DMS 273 treated with DMSO at 0.1 percent for 48 hours (cell line): ENCODE measurements around the gene CYP26A1.
"Not testable (repeated sequence)": the region's sequence is repeated elsewhere in the genome, so short reads cannot be mapped to it uniquely, and the experiment has no call there.

Experiments
- DNase-seq: peaks from one replicate; lab custom pipeline; 2025; lab: John Stamatoyannopoulos, UW

CYP26A1 gene

GRCh38 chr10:93080350-93081046 is 6.8 kb downstream of the CYP26A1 start:
- no peak for DNase-seq

GRCh38 chr10:93081318-93081717 is 7.6 kb downstream of the CYP26A1 start:
- no peak for DNase-seq

GRCh38 chr10:93081834-93082233 is 8.1 kb downstream of the CYP26A1 start:
- no peak for DNase-seq

- DNase-seq = no peak
Measured at GRCh38 chr10:93083743-93084539, 10.2 kb downstream of the CYP26A1 start.

- no peak for DNase-seq
Measured at GRCh38 chr10:93085272-93085859, 11.7 kb downstream of the CYP26A1 start.

- DNase-seq = no peak
Measured at GRCh38 chr10:93086289-93086688, 12.6 kb downstream of the CYP26A1 start.

- no peak for DNase-seq
Measured at GRCh38 chr10:93087846-93088245, 14.2 kb downstream of the CYP26A1 start.

- no peak for DNase-seq
Measured at GRCh38 chr10:93088466-93088865, 14.8 kb downstream of the CYP26A1 start.

- no peak for DNase-seq
Measured at GRCh38 chr10:93090619-93091018, 16.9 kb downstream of the CYP26A1 start.

GRCh38 chr10:93091960-93092359 is 18.3 kb downstream of the CYP26A1 start:
- no peak for DNase-seq

GRCh38 chr10:93095225-93095624 is 21.5 kb downstream of the CYP26A1 start:
- no peak for DNase-seq

GRCh38 chr10:93096901-93097300 is 23.2 kb downstream of the CYP26A1 start:
- DNase-seq = no peak

GRCh38 chr10:93097386-93097785 is 23.7 kb downstream of the CYP26A1 start:
- DNase-seq = no peak

GRCh38 chr10:93098816-93099215 is 25.1 kb downstream of the CYP26A1 start:
- DNase-seq = no peak

GRCh38 chr10:93099670-93100069 is 26.0 kb downstream of the CYP26A1 start:
- DNase-seq = no peak

- not testable (repeated sequence) for DNase-seq
Measured at GRCh38 chr10:93101148-93101547, 27.5 kb downstream of the CYP26A1 start.

- DNase-seq = no peak
Measured at GRCh38 chr10:93103953-93104352, 30.3 kb downstream of the CYP26A1 start.

- no peak for DNase-seq
Measured at GRCh38 chr10:93106631-93107072, 33.0 kb downstream of the CYP26A1 start.

- DNase-seq = no peak
Measured at GRCh38 chr10:93110472-93111146, 36.9 kb downstream of the CYP26A1 start.

GRCh38 chr10:93113042-93113441 is 39.3 kb downstream of the CYP26A1 start:
- DNase-seq = no peak

- DNase-seq = no peak
Measured at GRCh38 chr10:93115661-93116383, 42.1 kb downstream of the CYP26A1 start.

- no peak for DNase-seq
Measured at GRCh38 chr10:93121311-93121710, 47.6 kb downstream of the CYP26A1 start.
